HG03342 (cell line): ENCODE results near the gene ZNF792.
"Not testable (repeated sequence)": the region's sequence is repeated elsewhere in the genome, so short reads cannot be mapped to it uniquely, and the experiment has no call there.

ENCODE experiments used
- ATAC-seq: cut with Tn5 transposase; IDR thresholded peaks from one replicate; pipeline ENCODE4 v1.9.1; 2021; ENCODE audit warnings: mild to moderate bottlenecking, moderate library complexity; ENCODE audit not compliant: unreplicated experiment

The ZNF792 gene

DNA sequence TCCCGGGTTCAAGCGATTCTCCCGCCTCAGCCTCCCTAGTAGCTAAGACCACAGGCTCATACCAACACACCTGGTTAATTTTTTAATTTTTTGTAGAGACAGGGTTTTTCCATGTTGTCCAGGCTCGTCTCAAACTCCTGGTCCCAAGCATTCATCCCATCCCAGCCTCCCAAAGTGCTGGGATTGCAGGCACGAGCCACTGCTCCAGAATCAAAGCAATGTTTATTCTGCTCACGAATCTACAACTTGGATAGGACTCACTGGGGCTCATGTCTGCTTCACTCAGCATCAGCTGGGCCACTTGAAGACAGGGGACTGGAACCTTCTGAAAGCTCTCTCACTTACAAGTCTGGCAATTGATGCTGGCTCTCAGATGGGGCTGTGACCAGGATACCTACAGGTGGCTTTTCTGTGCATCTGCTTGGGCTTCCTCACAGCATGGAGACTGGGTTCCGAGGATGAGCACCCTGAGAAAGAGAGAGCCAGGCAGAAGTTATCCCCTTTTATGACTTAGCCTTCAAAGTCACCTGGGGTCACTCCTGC, 8.2 kb upstream of the ZNF792 start:
- no peak for ATAC-seq

DNA sequence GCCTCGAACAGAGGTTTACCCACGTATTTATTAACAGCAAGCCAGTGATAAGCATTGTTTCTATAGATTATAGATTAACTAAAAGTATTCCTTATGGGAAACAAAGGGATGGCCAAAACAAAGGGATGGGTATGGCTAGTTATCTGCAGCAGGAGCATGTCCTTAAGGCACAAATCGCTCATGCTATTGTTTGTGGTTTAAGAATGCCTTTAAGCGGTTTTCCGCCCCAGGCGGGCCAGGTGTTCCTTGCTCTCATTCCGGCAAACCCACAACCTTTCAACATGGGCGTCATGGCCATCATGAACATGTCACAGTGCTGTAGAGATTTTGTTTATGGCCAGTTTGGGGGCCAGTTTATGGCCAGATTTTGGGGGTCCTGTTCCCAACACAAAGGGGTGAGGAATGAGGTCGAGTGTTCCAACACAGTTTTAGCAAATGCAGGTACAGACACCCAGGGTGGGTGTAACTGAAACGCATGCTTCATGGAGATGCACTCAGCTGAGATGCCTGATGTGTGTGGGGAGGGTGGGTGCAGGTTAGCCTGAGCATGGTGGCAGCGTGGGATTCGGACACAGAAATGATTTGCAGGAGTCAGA, 6.3 kb upstream of the ZNF792 start:
- ATAC-seq, result not testable (repeated sequence)

GRCh38 chr19:34969721-34970120, 5.7 kb upstream of the ZNF792 start:
- ATAC-seq, result no peak

DNA sequence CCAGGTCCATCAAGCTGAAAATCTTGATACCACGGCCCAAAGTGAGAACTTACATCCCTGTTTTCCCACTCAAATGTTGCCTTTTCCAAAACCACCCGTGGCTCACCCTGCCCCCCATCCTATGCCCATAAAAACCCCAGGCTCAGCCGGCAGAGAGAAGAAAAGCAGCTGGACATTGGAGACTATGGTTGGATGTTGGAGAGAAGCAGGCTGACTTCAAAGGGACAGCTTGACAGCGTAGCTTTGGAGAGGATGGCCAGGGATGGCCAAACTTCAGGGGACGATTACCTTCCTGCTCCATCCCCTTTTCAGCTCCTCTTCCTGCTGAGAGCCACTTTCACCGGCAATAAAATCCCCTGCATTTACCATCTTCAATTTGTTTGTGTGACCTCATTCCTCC, 3.5 kb upstream of the ZNF792 start:
- ATAC-seq, result no peak

DNA sequence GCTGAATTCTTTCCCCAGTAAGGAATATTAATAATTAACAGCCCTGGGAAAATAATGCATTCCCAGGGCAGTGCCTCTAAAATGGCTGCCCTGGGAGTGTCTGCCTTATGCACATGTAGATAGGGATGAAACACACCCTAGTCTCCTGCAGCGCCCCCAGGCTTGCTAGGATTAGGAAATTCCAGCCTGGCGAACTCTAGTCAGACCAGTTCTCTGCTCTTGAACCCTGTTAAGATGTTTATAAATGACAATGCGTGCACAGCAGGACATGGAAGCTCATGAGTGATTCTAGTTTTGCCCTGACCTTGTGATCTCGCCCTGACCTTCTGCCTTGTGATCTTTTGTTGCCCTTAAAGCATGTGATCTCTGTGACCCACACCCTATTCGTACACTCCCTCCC, 1.5 kb upstream of the ZNF792 start:
- ATAC-seq, result not testable (repeated sequence)

- no peak for ATAC-seq
Observed at GRCh38 chr19:34964598-34964997, 569 bp upstream of the ZNF792 start.

DNA sequence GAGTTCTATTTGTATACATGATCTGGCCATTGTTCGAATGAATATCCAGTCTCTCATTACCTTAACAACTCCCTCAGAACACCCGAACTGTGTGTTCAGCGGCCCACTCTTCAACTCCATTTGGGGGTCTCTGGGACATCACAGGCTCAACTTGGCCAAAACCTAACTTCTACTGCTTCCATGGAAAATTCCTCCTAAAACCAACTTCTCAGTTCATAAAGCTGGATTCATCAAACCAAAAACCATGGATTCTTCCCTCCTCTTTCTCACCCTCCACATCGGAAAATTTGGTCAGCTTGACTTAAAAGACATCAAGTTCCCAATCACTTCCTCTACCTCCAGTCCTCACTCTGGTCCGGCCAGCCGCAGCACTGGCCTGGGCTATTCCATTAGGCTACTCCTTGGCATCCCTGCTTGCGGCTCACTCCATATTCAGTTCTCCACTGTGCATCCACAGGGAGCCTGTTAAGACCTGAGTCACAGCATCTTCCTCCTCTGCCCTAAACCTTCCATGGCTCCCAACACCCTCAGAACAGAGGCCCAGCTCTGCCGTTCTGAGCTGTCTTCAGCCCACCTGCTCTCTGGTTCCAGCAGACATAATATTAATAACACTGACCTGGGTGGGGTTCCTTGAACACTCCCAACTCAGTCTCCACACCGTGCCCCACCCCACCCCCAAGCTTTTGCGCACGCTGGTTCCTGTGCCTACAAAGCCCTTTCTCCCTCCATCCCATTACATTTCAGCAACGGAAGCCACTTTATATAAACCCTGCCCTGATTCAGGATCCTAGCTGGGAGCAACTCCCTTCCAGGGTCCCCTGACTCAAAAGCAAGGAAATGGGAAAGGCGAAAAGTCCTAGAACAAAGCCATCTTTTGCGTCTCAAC, 1.1 kb downstream of the ZNF792 start:
- ATAC-seq, result no peak

DNA sequence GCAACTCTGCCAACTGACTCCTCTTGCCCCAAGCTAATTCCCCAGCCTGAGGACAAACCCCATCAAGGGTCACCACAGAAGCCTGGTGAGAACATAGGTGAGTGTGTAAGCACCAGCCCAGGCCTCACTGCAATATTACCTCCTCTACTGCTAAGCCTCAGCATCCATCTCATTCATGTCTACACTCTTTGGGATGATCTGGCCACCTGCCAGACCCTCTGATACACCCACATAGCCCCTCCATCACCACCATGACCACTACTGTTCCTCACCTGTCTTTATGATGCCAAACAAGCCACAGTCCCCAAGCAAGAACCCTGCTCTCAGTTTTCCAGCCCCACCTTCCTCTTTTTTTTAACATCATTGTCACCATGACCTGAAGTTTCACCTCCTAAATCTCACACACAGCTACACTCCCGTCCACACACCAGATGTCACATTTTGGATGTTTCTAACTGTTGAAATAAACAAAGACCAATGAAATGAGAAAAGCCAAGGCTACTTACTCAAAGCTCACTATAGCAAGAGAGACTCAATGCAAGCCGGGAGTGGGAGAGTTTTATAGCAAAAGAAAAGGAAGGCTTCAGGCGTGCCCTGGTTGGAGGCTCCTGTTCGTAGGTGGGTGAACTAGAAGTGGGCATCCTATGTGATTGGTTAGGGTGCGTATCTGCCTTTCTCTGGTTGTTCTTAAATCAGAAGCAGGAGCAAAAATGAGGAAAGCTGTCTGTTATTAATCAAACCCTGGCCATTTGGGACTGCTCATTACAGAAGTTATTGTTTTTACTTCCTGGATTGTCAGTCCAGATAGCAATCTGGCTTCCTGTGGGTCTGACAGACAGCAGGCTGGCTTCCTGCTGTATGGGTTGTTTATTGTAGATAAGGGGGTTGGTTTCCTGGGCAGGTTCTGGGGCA, 2.0 kb downstream of the ZNF792 start:
- ATAC-seq, result no peak

DNA sequence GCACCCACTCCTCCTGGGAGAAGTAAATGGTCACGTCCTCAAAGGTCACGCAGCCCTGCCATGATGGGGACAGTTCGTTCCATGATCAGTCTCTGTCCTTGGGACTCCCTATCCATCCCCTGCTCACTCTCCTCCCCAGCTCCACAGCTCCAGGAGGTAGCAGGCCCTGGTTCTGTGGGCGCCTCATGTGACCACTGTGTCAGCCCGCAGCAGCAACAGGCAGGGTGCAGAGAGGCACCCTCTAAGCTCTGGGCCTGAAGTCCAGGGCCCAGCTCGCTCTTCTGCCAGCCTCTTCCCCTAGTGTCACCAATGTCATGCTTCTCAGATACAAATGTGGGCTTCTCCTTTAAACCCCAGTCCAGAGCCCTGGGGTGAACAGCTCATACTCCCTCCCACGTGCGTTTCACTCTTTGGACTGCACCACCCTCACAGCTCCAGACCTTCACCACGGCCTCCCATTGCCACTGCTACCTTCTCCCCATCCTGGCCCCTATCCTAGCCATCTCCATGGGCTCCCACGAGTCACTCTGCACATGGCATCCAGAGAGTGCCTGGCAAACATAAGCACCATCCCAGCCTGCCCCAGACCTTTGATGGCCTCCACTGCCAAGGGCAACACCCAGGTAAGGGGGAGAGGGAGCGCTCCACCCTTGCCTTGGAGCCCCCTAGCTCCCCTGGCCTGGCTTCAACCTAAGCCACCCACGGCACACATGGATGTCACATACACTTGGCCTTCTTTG, 2.9 kb downstream of the ZNF792 start:
- ATAC-seq, result no peak

GRCh38 chr19:34960103-34960805, 3.8 kb downstream of the ZNF792 start:
- ATAC-seq, result no peak

DNA sequence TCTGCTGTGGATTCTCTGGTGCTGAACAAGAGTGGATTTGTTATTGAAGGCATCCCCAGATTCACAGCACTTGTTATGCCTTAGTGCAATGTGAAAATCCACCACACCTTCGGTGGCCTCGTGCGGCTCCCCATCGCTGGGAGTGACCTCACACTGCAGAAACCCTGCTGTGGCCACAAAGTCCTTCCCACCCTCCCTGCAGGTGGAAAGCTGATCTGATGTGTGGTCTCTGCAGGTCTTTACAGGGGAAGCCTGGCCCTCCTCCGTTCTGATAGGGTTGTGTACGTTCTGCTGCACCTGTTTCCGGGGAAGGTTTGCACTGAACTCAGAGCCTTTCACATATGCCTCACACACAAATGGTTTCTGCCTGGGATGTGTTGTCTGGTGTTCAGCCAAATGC, 5.0 kb downstream of the ZNF792 start:
- ATAC-seq, result no peak

- ATAC-seq, result no peak
Observed at GRCh38 chr19:34957830-34958751, 5.9 kb downstream of the ZNF792 start.

DNA sequence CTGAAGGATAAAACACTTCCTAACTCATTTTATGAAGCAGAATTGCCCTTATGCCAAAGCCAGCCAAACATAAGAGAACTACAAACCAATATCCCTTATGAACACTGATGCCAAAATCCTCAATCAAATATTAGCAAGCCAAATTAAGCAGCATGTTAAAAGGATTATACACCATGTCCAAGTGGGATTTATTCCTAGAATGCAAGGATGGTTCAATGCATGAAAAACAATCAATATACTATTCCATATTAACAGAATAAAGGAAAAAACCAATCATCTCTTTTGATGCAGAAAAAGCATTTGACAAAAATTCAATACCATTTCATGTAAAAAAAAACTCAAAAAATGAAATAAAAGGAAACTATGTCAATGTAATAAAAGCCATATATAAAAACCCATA, 10.9 kb downstream of the ZNF792 start:
- ATAC-seq, result no peak

DNA sequence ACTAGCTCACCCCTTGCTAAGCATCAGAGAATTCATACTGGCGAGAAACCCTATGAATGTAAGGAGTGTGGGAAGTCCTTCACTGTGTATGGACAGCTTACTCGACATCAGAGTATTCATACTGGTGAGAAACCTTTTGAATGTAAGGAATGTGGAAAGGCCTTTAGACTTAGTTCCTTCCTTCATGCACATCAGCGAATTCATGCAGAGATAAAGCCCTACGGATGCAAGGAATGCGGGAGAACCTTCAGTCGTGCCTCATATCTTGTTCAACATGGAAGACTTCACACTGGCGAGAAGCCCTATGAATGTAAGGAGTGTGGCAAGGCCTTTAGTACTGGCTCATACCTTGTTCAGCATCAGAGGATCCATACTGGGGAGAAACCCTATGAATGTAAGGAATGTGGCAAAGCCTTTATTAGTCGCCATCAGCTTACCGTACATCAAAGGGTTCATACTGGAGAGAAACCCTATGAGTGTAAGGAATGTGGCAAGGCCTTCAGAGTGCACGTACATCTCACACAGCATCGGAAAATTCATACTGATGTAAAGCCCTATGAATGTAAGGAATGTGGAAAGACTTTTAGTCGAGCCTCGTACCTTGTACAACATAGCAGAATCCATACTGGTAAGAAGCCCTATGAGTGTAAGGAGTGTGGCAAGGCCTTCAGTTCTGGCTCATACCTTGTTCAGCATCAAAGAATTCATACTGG, 20.0 kb downstream of the ZNF792 start:
- no peak for ATAC-seq

- ATAC-seq, result no peak
Observed at GRCh38 chr19:34938886-34939285, 25.1 kb downstream of the ZNF792 start.

GRCh38 chr19:34936184-34936583, 27.8 kb downstream of the ZNF792 start:
- ATAC-seq, result no peak

- ATAC-seq, result no peak
Observed at GRCh38 chr19:34932494-34932893, 31.5 kb downstream of the ZNF792 start.

GRCh38 chr19:34926685-34927375, 37.2 kb downstream of the ZNF792 start, which contains the start of gene ZNF30:
Gene ZNF30 (plus strand): TSS chr19:34926903. CDS start chr19:34929948, 3,045 bp downstream.
- ATAC-seq, result no peak
